GM12865 (cell line): ENCODE measurements around the gene HOXD11.
A peak's percentile ranks its signal among the peaks of the same experiment; 100 is the strongest.

Experiments
- DNase-seq: peaks from one replicate; pipeline ENCODE4 v3.0.0; 2010; ENCODE audit warnings: low read depth
- H3K4me3 ChIP-seq: 2 replicates; pipeline ENCODE4 v1.5.1; 2011; ENCODE audit warnings: mild to moderate bottlenecking, low read depth, low read length, control low read depth
- TF ChIP-seq, protein P1 (sequence below): IDR thresholded peaks from 2 replicates; pipeline ENCODE4 v1.5.1; 2011; ENCODE audit warnings: low read length, control low read depth, low read depth, inconsistent platforms; ENCODE audit not compliant: insufficient read depth; ENCODE audit errors: missing control alignments

HOXD11 gene

DNA sequence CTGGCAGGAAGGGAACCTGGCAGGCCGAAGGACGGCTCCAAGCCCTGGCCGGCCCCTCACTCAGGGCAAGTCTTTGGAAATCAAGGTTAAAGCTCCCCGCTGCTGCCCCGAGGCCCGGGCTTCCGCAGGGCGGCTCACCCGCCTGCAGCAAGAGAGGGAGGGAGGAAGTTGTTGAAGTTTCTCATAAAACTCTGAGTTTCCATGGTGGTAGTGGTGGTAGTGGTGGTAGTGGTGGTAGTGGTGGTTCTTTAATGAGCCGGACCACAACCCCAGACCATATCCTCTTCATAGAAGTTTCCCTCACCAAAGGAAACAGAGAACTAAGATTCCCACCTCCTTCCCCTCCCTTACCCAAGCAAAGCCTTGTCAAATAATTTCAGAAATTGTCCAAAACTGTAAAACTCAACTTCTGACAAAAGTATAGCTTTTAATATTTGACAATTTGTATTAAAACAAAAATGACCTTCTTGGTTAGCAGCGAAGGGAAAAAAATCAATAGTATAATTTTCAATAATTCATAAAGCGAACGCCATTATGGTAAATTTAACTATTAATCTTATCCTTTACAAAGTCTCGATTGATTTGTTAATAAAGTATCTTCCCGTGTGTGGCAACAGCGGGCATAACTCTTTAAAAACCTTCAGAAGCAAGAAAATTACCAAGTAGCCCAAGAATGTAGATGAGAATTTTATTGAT is 8.0 kb downstream of the HOXD11 start:
- no peak overlapping the region for H3K4me3 ChIP-seq
- TF ChIP-seq, protein P1, sequence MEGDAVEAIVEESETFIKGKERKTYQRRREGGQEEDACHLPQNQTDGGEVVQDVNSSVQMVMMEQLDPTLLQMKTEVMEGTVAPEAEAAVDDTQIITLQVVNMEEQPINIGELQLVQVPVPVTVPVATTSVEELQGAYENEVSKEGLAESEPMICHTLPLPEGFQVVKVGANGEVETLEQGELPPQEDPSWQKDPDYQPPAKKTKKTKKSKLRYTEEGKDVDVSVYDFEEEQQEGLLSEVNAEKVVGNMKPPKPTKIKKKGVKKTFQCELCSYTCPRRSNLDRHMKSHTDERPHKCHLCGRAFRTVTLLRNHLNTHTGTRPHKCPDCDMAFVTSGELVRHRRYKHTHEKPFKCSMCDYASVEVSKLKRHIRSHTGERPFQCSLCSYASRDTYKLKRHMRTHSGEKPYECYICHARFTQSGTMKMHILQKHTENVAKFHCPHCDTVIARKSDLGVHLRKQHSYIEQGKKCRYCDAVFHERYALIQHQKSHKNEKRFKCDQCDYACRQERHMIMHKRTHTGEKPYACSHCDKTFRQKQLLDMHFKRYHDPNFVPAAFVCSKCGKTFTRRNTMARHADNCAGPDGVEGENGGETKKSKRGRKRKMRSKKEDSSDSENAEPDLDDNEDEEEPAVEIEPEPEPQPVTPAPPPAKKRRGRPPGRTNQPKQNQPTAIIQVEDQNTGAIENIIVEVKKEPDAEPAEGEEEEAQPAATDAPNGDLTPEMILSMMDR = no peak
- no peak for DNase-seq

DNA sequence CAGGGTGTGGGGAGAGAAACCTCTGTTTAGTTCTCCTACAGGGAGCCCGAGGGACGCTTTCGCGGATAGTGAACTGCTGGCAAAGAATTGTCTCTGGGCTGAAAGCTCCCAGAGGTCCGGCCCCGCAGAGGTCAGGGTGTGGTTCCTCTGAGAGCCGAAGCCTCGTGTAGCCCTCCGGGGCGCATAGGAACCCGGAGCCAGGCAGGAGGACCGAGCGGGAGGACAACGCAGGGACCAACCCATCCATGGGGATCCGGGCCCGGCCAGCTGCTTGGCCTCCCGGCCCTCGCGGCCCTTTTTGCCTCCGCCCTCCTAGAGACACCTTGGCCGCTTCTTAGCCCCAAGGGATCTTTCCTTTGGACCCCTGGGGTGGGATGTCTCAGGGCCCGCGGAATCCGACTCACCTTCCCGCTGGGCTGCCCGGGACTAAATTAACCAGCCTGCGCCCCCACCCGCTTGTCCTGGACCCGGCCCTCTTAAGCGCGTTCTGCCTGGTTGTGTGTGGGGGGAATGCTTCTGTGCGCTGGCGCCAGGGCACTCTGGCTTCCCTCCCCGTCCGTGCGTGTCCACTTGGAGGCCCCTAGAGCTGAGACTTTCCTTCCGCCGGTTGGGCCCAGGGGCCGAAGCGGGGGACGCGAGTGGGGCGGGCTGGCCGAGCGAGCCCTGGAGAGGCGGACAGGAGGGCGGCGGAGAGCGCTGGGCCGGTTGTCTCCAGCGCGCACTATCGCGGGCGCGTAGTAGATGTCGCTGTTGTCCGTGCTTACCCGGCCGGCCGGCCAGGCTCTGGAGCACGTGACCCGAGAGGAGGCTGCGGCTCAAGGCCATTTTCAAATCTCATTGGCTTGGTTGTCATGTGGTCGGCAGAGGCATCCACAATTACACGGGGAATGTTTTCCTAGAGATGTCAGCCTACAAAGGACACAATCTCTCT is 9.1 kb downstream of the HOXD11 start, which contains the start of gene HOXD10:
Gene HOXD10 (plus strand): TSS at position 896 of the 931 bp plus-strand sequence. CDS start 56 bp downstream, outside the sequence.
- no peak for DNase-seq
- no peak within 1 kb of the TSS for H3K4me3 ChIP-seq
- TF ChIP-seq, protein P1 = no peak

DNA sequence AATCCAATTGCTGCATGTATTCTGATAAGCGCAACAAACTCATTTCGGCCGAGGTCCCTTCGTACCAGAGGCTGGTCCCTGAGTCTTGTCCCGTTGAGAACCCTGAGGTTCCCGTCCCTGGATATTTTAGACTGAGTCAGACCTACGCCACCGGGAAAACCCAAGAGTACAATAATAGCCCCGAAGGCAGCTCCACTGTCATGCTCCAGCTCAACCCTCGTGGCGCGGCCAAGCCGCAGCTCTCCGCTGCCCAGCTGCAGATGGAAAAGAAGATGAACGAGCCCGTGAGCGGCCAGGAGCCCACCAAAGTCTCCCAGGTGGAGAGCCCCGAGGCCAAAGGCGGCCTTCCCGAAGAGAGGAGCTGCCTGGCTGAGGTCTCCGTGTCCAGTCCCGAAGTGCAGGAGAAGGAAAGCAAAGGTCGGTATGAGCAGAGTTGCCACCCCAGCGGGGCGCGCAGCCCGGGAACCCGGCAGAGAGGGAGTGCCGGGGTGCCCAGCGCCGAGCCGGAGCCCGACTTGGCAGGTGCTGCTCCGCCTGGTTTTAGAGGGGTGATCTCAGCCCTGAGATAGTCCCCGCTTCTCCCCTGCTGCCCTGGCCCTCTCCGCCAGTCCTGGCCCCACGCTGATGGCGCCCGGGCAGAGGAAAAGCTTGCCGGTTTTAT is 10.2 kb downstream of the HOXD11 start:
- TF ChIP-seq, protein P1 = no peak
- DNase-seq = no peak
- no peak overlapping the region for H3K4me3 ChIP-seq

DNA sequence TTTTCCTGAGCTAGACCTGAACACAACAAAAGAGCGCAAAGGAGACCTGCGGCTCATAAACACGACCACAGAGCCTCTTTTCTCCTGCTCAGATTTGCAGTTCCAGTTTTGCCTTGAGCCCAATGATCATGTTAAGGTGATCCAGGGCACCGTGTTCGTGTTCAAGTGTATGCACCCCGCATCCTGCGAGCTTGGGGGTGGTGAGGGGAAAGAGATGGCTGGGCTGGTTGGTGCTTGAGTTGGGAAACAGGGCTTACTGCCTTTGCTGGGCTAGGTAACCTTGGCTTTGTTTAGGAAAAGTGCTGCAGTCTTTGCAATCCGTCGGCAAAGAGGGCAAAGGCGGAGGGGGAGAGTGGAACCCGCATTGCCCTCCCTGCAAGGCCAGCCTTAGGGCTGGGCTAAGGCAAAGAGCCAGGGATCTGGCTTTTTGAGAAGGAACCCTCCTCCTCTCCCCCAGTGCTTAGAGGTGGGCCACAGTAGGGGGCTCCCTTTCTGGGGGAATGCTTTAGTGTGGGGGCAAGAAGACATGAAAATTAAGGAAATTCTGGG is 10.8 kb downstream of the HOXD11 start:
- no peak for DNase-seq
- no peak overlapping the region for H3K4me3 ChIP-seq
- TF ChIP-seq, protein P1 = no peak

DNA sequence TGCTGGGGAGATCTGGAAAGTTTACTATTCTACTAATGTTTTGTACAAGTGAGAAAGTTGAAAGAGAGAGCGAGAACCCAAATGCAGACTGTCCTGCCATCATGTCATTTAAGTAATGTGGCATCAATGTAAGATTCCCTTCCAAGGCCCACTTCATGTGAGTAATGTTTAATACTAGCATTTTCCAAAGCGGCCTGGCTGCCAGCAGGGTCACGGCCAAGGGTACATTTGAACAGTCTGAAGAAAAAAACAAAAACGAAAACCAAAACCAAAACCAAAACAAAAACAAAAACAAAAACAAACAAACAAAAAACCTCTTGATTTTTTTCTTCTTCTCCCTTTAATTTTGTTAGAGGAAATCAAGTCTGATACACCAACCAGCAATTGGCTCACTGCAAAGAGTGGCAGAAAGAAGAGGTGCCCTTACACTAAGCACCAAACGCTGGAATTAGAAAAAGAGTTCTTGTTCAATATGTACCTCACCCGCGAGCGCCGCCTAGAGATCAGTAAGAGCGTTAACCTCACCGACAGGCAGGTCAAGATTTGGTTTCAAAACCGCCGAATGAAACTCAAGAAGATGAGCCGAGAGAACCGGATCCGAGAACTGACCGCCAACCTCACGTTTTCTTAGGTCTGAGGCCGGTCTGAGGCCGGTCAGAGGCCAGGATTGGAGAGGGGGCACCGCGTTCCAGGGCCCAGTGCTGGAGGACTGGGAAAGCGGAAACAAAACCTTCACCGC is 11.7 kb downstream of the HOXD11 start:
- no peak overlapping the region for H3K4me3 ChIP-seq
- TF ChIP-seq, protein P1 = peak; percentile 38
- DNase-seq = peak; percentile 58

DNA sequence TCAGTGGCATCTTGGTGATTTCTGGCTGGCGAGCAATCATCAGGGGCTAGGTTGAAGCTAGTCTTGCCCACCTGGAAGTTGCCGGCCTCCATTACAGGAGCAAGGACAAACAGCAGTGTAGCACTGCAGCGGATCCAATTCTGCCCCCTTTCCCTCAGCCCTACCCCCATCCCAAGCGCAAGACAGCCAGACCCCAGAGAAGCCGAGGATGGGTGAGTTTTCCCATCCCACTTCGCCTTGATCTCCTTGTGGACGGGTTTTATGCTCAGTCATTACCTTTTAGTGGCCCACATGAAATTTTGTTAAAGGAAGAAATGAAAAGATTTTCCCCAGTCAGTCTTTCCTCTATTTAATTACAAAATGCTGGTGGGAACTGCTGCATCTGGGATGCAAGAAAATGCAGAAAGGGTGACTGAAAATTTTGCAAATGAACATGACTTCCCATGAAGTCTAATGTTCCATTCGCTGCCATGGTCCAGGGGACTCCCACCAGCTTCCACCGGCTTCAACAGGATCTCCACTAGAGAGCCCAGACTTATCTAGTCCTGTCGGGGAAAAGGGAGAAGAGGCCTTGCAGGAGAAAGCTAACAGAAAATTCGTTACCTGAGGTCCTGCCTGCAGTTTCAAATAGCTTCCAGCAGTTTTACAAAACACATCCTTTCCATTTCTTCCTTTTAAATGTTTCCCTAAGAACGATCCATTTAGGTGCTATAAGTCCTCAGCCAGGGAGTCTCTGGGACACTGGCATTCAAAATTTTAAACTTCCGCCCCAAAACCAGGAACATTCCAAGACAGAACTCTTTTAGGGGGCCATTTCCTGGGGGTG is 13.5 kb downstream of the HOXD11 start:
- no peak overlapping the region for H3K4me3 ChIP-seq
- no peak for DNase-seq
- TF ChIP-seq, protein P1 = no peak
